GM12873 (cell line): ENCODE measurements around the gene CD226.

Experiments
- CTCF ChIP-seq: IDR thresholded peaks from 2 replicates; pipeline ENCODE4 v1.5.1; 2012; ENCODE audit warnings: low read depth, mild to moderate bottlenecking, moderate library complexity, low read length, control low read depth; ENCODE audit not compliant: insufficient read depth; ENCODE audit errors: missing control alignments

CD226 gene

GRCh38 chr18:69814861-69815385, 132.8 kb downstream of the CD226 start:
- TF ChIP-seq CTCF = no peak

- no peak for TF ChIP-seq CTCF
Observed at GRCh38 chr18:69813559-69813958, 134.1 kb downstream of the CD226 start.

GRCh38 chr18:69808399-69808798, 139.3 kb downstream of the CD226 start:
- TF ChIP-seq CTCF = no peak

- no peak for TF ChIP-seq CTCF
Observed at GRCh38 chr18:69804776-69805501, 142.7 kb downstream of the CD226 start.
